ENCODE data around the gene PAX3.

- TF ChIP-seq POLR2A (IDR thresholded peaks at IDR 0.05), result no peak
- TF ChIP-seq CTCF (IDR thresholded peaks at IDR 0.05), result no peak
Observed at GRCh38 chr2:222194669-222195068, 104.1 kb downstream of the PAX3 start.

All from body of pancreas (tissue), 4 donors.